Measurements from ENCODE around the gene SPATA3.
"Not testable (repeated sequence)": the region's sequence is repeated elsewhere in the genome, so short reads cannot be mapped to it uniquely, and the experiment has no call there.

Gene SPATA3

DNA sequence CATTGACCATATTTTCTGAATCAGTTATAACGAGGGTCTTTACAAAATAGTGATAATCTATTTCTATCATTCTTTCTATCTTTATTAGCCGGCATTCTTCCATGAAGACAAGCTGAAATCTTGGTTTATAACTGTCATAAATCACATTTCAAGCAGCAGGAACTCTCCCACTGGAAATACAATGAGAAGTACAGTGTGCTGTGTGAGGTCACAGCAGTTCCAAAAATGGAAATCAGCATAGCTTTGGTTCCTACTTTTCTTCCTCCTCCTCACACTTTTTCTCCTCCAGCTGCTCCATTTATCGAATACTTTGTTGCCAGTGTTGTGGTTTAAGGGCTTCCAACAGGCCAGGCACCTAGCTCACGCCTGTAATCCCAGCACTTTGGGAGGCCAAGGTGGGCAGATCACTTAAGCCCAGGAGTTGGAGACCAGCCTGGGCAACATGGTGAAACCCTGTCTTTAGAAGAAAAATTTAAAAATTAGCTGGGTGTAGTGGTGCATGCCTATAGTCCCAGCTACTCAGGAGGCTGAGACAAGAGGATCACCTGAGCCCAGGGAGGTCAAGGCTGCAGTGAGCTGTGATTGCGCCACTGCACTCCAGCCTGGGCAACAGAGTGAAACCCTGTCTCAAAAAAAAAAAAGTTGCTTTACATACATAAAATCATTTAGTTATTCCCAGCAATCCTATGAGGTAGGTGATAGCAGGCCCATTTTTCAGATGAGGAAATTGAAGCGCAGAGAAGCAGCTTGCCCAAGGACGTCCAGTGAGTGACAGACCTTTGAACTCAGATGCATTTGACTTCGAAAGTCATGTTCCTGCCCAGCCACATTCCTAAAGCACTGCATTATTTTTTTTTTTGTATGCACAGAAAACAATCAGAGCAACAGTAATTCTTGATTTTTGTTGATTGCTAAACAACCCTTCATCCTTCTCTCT lies 36.8 kb upstream of the SPATA3 start:
- Mint-ChIP-seq H3K27ac (no peak overlapping the region), H3K36me3 (ENCODE audit: low read depth) (no peaks in the 10 kb centered on the region), H3K27me3 (peaks cover 52% of the 10 kb centered on the region), H3K4me1 (ENCODE audit: low read depth) (peaks cover 45% of the 10 kb centered on the region), H3K4me3 (peak overlapping the region; percentile 63), H3K9me3 (no peaks in the 10 kb centered on the region)

DNA sequence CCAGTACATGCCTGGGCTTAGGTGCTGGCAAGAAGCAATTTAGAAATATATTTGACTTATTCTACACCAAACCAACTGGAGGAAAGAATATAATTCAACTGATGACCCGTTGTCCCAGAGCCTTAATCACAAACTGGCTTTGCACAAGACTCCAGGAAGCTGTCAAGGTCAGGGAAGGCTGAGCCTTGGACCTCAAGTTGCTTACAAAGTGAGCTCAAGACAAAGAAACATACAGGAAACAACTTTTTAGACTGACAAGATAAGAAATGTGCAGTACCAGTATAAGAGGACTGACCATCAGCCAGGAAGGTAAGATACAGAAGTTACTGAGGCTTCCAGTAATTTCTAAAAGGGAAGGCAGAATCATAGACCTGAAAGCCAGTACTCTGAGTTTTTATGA lies 35.9 kb upstream of the SPATA3 start:
- Mint-ChIP-seq H3K27ac (no peak overlapping the region), H3K4me1 (ENCODE audit: low read depth) (peaks cover 36% of the 10 kb centered on the region), H3K9me3 (no peaks in the 10 kb centered on the region), H3K27me3 (peaks cover 48% of the 10 kb centered on the region), H3K36me3 (ENCODE audit: low read depth) (no peaks in the 10 kb centered on the region), H3K4me3 (no peak overlapping the region)

DNA sequence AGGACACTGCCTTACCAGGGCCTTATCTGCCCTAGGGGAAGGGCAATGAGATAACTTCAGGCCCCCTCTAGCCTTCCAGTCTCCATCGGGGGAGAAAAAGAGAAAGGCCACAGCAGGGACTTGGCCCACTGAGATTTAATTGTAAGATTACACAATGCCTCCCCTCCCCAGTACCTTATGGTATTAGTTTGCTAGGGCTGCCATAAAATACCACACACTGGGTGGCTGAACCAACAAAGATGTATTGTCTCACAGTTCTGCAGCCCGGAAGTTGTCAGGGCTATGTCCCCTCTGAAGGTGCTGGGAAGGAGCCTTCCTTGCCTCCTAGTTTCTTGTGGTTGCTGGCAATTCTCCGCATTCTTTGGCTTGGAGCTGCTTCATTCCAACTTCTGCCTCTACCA lies 34.8 kb upstream of the SPATA3 start:
- Mint-ChIP-seq H3K4me3 (no peak overlapping the region), H3K4me1 (ENCODE audit: low read depth) (peaks cover 27% of the 10 kb centered on the region), H3K36me3 (ENCODE audit: low read depth) (no peaks in the 10 kb centered on the region), H3K9me3 (no peaks in the 10 kb centered on the region), H3K27ac (no peak overlapping the region), H3K27me3 (peaks cover 45% of the 10 kb centered on the region)

DNA sequence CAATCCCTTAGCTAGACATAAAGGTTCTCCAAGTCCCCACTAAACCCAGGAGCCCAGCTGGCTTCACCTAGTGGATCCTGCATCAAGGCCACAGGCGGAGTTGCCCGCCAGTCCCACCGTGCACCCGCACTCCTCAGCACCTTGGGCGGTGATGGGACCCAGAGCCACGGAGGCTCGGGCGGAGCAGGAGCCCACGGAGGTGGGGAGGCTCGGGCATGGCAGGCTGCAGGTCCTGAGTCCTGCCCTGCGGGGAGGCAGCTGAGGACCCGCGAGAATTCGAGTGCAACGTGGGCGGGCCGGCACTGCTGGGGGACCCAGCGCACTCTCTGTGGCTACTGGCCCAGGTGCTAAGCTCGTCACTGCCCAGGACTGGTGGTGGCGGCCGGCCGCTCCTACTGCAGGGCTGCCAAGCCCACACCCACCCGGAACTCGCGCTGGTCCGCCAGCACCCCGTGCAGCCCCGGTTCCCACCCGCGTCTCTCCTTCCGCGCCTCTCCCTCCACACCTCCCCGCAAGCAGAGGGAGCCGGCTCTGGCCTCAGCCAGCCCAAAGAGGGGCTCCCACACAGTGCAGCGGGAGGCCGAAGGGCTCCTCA lies 31.7 kb upstream of the SPATA3 start:
- Mint-ChIP-seq H3K27ac (no peak overlapping the region), H3K4me1 (ENCODE audit: low read depth) (peaks cover 10% of the 10 kb centered on the region), H3K4me3 (no peak overlapping the region), H3K9me3 (no peaks in the 10 kb centered on the region), H3K36me3 (ENCODE audit: low read depth) (no peaks in the 10 kb centered on the region), H3K27me3 (peaks cover 27% of the 10 kb centered on the region)

DNA sequence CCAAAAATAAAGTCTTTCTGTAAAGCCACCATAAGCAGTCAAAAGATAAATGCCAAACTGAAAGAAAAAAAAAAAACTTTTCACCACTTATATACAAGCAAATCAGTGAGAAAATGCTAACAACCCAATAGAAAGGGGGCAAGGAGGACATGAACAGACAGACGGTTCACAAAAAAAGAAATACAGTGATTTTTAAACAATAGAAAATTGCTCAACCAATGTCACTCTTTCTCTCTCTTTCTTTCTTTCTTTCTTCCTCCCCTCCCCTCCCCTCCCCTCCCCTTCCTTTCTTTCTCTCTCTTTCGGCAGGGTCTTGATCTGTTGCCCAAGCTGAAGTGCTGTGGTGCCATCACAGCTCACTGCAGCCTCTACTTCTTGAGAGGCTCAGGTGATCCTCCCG lies 28.8 kb upstream of the SPATA3 start:
- peak overlapping the region; percentile 31 for H3K27ac Mint-ChIP-seq
- H3K27me3 Mint-ChIP-seq = peaks cover 3% of the 10 kb centered on the region
- no peak overlapping the region for H3K4me3 Mint-ChIP-seq
- H3K36me3 Mint-ChIP-seq (ENCODE audit: low read depth) = no peaks in the 10 kb centered on the region
- peaks cover 19% of the 10 kb centered on the region for H3K4me1 Mint-ChIP-seq (ENCODE audit: low read depth)
- no peaks in the 10 kb centered on the region for H3K9me3 Mint-ChIP-seq

DNA sequence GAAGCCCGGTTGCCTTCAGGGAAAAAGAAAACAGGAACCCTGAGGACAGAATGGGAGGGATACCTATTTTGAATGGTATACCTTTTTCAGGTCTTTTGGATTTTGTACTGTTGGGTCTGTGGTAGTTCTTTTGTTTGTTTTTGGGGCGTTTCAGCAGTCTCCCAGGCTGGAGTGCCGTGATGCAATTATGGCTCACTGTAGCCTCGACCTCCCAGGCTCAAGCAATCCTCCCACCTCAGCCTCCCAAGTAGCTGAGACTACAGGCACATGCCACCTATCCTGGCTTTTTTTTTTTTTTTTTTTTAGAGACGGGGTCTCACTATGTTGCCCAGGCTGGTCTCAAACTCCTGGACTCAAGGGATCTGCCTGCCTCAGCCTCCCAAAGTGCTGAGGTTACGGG lies 27.6 kb upstream of the SPATA3 start:
- H3K27me3 Mint-ChIP-seq; H3K27ac Mint-ChIP-seq; H3K4me3 Mint-ChIP-seq; H3K36me3 Mint-ChIP-seq (ENCODE audit: low read depth); H3K9me3 Mint-ChIP-seq: not testable (repeated sequence)
- H3K4me1 Mint-ChIP-seq (ENCODE audit: low read depth) = peaks cover 30% of the 10 kb centered on the region

DNA sequence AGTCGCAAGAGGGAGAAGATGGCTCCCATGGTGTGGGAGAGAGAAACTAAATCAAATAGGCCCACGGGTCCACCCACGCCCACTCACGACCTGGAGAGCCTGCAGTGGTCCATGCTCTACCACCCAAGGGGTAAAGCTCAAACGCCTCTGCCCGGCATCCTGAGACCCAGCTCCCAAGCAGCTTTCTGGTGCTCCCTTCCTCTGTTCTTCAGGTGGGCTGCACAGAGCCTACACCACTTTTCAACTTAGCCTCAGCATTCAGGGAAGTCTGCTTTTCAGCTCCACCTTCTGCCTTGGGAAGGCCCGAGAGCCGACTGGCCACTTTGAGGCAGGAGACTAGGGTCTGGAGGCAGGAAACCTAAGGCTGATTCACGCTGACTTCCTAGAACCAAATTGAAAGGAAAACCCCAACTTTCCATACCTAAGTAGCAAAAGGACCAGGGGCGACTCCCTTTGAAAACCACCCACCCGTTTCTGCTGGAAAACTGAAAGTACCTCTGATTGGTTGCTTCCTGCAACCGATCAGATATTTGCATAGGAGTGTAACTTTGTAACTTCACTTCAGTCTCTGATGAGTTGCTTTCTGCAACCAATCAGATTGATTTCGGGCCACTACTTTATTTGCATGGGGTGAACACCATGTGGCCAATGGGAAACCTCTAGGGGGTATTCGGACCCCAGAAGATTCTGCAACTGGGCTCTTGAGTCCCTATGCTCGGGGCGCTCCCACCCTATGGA lies 26.8 kb upstream of the SPATA3 start:
- Mint-ChIP-seq H3K36me3 (ENCODE audit: low read depth) (no peaks in the 10 kb centered on the region), H3K4me3 (no peak overlapping the region), H3K27ac (no peak overlapping the region), H3K9me3 (no peaks in the 10 kb centered on the region), H3K4me1 (ENCODE audit: low read depth) (peaks cover 38% of the 10 kb centered on the region), H3K27me3 (no peaks in the 10 kb centered on the region)

DNA sequence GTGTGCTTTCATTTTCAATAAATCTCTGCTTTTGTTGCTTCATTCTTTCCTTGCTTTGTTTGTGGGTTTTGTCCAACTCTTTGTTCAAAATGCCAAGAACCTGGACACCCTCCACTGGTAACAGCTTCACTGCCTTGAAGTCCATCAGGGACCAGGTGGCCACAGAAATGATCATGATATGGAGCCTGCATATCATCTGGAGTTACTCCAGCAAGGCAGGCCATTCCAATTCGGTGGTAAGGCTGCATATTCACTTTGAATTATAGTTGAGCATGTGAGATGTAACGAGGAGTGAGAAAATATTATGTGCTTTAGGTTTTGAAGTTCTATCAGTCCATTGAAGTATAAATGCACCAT lies 26.3 kb upstream of the SPATA3 start:
- Mint-ChIP-seq H3K27me3 (no peaks in the 10 kb centered on the region), H3K4me1 (ENCODE audit: low read depth) (peaks cover 43% of the 10 kb centered on the region), H3K36me3 (ENCODE audit: low read depth) (no peaks in the 10 kb centered on the region), H3K9me3 (no peaks in the 10 kb centered on the region), H3K4me3 (peak overlapping the region; percentile 17), H3K27ac (peak overlapping the region; percentile 46)

DNA sequence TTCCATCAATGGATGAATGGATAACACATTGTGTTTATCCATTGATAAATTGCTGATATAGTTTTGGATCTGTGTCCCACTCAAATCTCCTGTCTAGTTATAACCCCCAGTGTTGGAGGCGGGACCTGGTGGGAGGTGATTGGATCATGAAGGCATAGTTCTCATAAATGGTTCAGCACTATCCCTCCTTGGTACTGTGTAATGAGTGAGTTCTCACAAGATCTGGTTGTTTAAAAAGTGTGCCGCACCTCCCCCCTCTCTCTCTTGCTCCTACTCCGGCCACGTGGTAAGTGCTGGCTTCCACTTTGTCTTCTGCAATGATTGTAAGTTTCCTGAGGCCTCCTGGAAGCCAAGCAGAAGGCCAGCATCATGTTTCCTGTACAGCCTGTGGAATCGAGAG lies 23.9 kb upstream of the SPATA3 start:
- Mint-ChIP-seq H3K27ac (no peak overlapping the region), H3K27me3 (no peaks in the 10 kb centered on the region), H3K36me3 (ENCODE audit: low read depth) (no peaks in the 10 kb centered on the region), H3K4me3 (no peak overlapping the region), H3K9me3 (no peaks in the 10 kb centered on the region), H3K4me1 (ENCODE audit: low read depth) (peaks cover 67% of the 10 kb centered on the region)

DNA sequence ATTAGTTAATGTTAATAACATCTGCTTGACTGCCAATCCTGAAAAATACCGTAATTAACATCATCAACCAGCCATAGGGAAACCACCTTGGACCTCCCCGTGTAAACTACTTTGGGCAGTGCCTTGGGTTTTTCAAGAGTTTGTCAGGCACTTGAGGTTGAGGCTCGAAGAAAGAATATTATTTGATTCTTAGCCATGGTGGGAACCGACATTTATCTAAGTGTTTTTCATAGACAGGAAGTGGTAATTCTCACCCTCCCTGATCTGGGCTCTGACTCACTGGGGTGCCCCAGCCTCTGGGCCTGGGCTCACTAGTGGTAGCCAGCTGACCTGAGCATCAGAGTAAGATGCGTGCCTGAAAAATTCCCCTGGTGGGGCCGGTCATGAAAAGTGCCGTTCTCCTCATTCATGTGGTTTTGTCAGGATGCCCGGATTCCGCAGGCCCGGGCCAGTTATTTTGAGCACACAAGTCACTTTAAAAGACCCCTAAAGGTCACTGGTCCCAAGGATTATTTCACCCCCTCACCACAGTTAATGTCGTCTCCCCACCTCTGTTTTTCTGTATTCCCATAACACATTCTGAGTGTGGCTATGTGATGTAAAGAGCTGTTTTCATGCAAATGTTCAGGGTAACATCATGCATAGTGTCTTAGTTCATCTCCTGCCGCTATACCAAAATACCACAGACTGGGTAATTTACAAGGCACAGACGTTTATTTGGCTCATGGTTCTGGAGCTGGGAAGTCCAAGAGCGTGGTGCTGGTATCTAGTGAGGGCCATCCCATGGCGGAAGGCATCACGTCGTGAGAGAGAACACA lies 21.6 kb upstream of the SPATA3 start:
- H3K27me3 Mint-ChIP-seq = peaks cover 4% of the 10 kb centered on the region
- peaks cover 76% of the 10 kb centered on the region for H3K4me1 Mint-ChIP-seq (ENCODE audit: low read depth)
- H3K36me3 Mint-ChIP-seq (ENCODE audit: low read depth) = no peaks in the 10 kb centered on the region
- H3K9me3 Mint-ChIP-seq = no peaks in the 10 kb centered on the region
- peak overlapping the region; percentile 94 for H3K27ac Mint-ChIP-seq
- peak overlapping the region; percentile 73 for H3K4me3 Mint-ChIP-seq

DNA sequence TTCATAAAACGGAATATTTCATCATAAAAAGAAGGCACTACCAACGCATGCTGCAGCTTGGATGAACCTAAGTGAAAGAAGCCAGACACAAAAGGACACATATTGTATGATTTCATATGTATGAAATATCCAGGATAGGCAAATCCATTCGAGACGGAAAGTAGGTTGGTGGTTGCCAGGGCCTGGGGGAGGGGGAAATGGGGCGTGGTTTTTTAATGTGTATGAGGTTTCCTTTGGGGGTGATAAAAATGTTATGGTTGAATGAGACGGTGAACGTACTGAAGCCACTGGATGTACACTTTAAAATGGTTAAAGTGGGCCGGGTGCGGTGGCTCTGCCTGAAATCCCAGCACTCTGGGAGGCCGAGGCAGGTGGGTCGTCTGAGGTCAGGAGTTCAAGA lies 20.0 kb upstream of the SPATA3 start:
- peaks cover 82% of the 10 kb centered on the region for H3K4me1 Mint-ChIP-seq (ENCODE audit: low read depth)
- H3K9me3 Mint-ChIP-seq = no peaks in the 10 kb centered on the region
- H3K4me3 Mint-ChIP-seq = no peak overlapping the region
- H3K36me3 Mint-ChIP-seq (ENCODE audit: low read depth) = no peaks in the 10 kb centered on the region
- peak overlapping the region; percentile 94 for H3K27ac Mint-ChIP-seq
- H3K27me3 Mint-ChIP-seq = peaks cover 4% of the 10 kb centered on the region

DNA sequence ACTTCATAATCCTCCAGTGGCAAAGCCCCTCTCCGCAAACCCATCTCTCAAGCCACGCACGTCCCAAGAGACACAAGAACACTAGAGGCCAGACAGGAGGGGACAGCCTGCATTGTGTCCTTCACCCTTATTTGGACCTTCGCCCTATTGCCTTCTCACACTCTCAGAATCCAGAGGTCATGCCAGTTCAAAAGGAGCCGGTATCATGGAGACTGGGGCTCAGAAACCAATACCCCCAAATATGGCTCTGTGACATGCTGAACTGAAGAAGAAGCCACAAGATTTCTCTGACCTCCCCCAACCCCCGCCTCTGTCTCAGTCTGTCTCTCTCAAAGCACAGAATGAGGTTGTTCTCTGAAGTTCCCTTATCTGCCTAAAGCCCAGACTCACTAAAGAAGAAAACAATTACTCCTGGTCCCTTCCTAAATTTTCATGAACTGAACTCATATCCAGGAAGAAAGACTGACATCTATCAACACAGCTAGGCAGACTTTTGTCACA lies 19.2 kb upstream of the SPATA3 start:
- H3K9me3 Mint-ChIP-seq = no peaks in the 10 kb centered on the region
- H3K4me1 Mint-ChIP-seq (ENCODE audit: low read depth) = peaks cover 90% of the 10 kb centered on the region
- H3K27me3 Mint-ChIP-seq = peaks cover 4% of the 10 kb centered on the region
- no peak overlapping the region for H3K27ac Mint-ChIP-seq
- no peaks in the 10 kb centered on the region for H3K36me3 Mint-ChIP-seq (ENCODE audit: low read depth)
- H3K4me3 Mint-ChIP-seq = no peak overlapping the region

DNA sequence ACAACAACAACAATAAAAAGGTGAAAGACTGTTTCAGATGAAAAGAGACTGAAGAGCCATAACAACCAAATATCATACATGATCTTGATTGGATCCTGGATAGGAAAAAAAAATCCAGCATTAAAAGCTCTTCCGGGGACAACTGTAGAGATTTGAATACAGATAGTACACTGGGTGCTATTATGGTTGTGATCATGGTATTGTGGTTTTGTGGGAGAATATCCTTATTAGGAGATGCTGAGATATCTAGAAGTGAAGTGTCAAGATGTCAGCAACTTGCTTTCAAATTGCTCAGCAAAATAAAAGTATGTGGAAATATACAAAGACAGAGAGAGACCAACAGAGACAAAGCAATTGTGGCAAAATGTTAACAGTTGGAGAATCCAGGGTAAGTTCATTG lies 15.5 kb upstream of the SPATA3 start:
- Mint-ChIP-seq H3K4me3 (no peak overlapping the region), H3K36me3 (ENCODE audit: low read depth) (no peaks in the 10 kb centered on the region), H3K4me1 (ENCODE audit: low read depth) (peaks cover 89% of the 10 kb centered on the region), H3K27ac (peak overlapping the region; percentile 5), H3K9me3 (no peaks in the 10 kb centered on the region), H3K27me3 (peaks cover 4% of the 10 kb centered on the region)

DNA sequence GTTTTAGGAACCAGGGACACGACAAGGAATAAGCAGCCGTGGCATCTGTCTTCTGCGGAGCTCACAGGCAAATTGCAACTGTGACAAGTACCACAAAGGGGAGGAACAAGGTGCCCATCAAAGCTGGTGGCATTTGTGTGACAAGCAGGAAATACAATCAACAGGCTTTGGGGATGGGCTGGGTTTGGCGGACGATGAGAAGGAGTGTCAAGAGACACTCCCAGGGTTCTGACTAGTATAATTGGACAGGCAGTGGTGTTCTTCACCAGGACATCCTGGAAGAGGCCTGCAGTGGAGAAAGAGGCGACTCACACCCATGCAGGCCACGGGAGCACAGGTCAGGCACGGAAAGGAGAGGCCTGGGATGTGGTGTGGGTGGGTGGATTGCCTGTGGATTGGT lies 14.2 kb upstream of the SPATA3 start:
- peaks cover 4% of the 10 kb centered on the region for H3K27me3 Mint-ChIP-seq
- H3K4me3 Mint-ChIP-seq = peak overlapping the region; percentile 71
- peak overlapping the region; percentile 1 for H3K27ac Mint-ChIP-seq
- H3K36me3 Mint-ChIP-seq (ENCODE audit: low read depth) = no peaks in the 10 kb centered on the region
- peaks cover 89% of the 10 kb centered on the region for H3K4me1 Mint-ChIP-seq (ENCODE audit: low read depth)
- H3K9me3 Mint-ChIP-seq = no peaks in the 10 kb centered on the region
